ENCODE data around the gene CDK5RAP2.
"Not testable (repeated sequence)": the region's sequence is repeated elsewhere in the genome, so short reads cannot be mapped to it uniquely, and the experiment has no call there.

CDK5RAP2 gene

DNA sequence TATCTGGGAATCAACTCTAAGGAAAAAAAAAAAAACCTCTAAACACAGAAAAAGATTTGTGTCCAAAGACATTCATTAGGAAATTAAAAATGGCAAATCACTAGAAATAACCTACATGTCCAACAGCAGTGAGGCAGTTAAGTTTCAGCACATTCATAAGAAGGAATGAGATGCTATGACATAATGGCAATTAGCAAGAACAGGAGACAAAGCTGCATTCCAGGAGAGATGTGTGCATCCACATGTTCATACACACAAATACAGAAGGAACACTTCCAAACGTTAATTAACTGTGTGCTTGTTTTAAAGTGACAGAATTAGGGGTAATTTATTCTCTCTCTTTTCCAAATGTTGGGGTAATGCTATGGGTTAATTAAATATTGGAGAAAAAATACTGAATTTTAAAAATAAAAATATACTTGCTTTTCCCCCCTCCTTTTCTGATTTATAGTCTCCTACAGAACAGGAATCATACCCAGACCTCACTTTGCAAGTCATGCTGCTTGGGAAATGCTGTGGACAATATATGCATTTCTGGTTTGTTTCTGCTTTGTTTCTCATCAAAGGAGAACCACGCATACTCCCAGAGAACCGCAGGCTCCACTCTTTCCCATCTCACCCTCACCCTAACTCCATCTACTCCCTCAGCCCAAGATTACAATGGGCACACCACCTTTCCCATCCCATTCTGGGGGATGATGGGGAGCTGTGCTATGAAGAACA, 114.1 kb downstream of the CDK5RAP2 start:
- no peak for DNase-seq (ENCODE audit: low read depth in 3 of 3)

DNA sequence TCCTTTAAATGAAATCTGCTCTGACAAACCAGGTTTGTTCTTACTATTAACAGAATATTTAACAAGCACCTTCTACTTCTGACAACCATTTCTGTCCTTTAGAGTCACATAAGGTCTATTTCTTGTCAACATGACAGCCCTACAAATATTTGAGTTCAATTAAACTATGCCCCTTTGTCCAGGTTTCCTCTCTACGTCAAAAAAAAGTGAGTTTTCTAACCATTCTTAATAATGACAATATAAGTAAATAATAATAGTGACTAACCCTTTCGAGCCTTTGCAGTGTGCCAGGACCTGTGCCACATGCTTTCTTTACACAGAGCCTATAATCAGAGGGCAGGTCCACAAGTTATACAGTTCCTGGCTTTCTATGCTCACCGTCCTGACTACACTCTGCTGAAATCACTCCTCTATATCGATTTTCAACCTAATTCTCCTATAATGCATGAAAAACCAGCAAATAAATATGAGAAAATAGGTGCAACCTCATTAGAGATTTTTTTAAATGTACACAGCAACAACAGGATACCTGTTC, 115.0 kb downstream of the CDK5RAP2 start:
- no peak for DNase-seq (ENCODE audit: low read depth in 3 of 3)

DNA sequence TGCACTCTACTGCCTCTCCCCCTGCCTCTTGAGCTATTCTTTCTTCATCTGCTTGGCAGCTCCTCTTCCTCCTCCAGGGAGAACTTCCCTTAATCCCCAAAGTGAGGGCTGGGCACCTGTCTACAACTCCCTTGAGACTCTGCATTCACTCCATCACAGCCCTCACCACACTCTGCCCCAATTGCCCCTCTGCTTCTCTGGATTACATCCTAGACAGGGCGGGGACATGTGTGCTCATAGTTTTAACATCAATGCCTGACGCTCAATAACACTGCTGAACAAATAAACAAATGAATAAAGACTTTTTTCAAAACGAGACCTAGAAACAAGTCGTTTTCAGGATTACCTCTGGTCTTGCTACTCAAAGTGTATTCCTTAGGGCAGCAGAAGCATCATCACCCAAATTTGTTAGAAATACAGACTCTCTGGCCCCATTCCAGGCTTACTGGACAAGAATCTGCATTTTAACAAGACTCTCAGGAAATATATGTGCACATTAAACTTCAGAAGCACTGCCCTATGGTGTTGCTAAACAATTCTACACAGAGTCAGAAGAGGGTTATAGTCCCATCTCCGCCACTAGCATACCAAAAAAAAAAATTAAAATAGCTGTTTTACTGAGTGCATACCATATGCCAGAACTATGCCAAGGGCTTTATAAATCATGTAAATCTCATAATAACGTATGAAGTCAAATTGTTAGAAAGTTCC, 115.6 kb downstream of the CDK5RAP2 start:
- no peak for DNase-seq (ENCODE audit: low read depth in 3 of 3)

DNA sequence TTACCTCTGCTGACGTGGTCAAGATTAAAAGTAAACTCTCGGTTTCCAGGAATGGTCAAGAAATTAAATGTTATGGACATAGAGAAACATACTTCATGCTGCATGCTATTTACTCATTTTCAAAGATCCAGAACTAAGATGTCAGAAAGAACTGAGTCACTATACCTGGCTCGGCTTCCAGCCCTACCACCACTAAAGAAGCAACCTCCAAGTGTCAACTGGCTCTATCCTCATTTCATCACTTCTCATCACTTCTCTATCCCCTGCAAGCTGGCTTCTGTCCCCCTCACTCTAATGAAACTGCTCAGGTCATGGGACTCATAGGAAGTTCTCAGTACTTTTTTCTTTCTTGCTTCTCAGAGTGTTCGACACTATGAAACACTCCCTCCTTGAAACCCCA, 116.2 kb downstream of the CDK5RAP2 start:
- no peak for DNase-seq (ENCODE audit: low read depth in 3 of 3)

DNA sequence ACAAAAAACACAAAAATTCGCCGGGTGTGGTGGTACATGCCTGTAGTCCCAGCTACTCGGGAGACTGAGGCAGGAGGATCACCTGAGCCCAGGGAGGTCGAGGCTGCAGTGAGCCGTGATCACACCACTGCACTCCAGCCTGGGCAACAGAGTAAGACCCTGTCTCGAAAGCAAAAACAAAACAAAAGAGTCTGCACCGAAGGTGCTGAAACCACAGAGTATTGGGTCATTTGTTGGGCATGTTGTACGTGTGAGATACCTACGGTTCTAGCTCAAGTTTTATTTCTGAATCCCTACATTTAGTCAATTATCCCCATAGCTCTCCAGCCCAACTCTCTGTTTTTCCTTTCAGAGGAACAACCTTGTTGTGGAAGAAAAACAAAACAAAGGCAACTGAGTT, 118.3 kb downstream of the CDK5RAP2 start:
- not testable (repeated sequence) for DNase-seq (ENCODE audit: low read depth in 3 of 3)

DNA sequence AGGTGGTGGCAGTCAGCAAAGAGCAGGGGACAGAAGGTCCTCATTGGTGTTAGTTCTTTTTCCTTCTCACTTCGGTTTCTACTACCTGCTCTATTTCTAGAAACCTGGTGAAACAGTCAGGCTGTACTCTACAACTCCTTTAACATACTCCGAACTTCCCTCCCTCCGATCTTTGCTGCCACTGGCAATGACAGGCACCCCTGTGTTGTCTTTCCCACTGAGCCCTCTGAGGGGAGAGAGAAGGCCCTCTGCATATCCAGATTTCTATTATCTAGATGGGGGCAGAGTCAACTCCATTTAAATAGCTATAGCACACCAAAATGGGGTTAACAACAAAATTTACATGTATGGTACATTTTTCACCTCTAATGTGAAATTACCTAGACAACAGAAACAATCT, 123.7 kb downstream of the CDK5RAP2 start:
- DNase-seq (ENCODE audit: low read depth in 3 of 3): no peak

DNA sequence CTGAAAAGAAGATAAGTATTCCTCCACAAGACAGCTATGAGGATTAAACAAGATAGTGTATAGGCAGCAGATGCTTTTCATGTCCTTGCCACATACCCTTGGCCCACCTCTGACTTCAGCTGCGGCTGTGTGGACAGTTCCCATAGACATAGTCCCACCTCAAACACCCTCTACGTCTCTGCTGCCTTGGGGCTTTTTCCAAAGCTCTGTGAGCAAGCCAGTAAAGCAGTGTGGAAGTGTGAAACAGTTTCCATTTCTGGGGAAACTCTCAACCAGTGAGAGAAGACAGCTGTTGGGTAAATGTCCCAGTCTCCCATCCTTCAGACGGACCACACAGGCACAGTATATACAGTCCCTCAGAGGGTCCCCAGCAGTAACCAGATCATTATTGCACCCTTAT, 125.5 kb downstream of the CDK5RAP2 start:
- DNase-seq (ENCODE audit: low read depth in 3 of 3): no peak

DNA sequence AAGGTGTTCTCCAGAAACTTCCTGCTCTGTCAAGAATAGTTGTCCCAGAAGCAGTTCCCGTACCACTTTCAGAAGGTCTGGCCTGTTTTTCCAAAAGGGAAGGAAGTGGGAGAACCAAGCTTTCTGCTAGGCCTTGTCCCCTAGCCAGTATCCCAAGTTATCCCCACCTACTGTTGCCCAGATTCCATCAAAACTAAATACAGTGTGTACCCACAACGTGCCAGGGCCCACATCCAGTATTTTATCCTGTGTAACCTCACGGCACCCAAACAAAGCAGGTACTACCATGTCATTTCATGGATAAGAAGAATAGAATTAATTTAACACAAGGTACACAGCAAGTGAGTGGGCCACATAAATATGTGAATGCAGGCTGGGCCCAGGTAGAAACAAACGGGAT, 126.2 kb downstream of the CDK5RAP2 start:
- no peak for DNase-seq (ENCODE audit: low read depth in 3 of 3)

DNA sequence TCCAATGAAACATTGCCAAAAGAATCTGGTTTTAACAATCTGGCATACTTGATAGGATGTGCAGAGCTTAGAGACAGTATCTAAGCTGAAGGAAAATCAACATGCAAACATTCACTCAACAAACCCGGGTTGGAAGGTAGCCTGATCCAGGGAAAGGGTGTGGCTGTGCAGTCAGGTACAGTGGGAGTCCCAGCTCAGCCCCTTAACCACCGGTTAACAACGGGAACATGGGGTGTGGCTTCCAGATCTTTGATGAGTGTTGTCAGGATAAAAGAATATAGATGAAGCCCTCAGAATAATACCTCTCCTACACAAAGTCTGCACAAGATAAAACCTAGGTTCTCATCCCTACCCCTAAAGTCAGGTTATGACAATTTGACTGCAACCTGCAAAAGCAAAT, 127.3 kb downstream of the CDK5RAP2 start:
- no peak for DNase-seq (ENCODE audit: low read depth in 3 of 3)

DNA sequence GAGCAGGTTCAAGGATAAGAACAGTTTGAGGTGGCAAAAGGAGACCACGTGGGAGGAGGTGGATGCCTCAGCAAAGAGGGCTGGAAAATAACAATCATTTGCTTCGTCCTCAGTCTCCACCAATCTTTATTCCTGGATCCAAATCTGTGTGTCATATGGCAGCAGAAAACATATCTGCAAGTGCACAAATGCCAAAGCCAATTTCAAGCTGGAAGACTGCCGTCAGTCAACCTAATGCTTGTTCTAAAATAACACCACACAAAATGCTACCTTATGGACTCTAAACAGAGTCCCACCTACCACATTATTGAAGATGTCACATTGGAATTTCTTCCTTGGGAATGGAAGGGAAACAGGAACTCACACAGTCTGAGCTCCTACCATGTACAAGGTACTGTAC, 129.1 kb downstream of the CDK5RAP2 start:
- DNase-seq (ENCODE audit: low read depth in 3 of 3): no peak

DNA sequence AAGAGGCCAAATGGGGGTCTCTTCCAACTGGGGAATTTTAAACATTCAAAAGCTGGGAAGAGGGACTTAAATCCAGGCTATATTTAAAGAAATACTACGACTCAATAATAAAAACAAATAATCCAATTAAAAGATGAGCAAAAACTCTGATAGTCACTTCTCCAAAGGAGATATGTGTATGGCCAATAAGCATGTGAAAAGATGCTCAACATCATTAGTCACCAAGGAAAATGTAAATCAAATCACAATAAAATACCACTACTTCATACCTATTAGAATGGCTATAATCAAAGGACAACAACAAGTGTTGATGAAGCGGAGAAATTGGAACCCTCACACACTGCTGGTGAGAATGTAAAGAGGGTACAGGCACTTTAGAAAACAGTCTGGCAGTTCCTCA, 130.4 kb downstream of the CDK5RAP2 start:
- no peak for DNase-seq (ENCODE audit: low read depth in 3 of 3)

DNA sequence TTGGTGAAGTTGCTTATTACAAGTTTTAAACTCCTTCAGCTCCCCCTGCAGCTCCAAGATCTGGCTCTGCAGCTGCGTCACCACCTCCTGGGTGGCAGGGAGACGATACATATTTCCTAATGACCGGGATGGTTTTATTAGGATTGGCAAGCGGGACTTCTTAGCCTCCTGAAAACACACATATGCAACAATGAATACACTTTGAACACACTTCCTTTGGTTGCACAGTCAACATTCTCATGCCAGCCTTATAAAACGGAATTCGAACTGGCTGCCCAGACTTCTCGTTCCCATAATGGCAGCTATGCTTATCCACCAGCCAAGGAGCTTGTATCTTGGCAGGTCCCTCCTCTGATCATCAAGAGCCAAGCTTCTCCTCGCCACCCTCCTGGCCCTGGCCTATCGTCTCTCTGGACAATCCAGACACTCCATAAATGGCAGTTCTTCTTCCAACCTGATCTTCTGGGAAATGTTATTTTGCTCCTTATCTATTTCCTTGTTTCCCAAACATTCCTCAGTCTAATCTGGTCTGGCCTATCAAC, 131.9 kb downstream of the CDK5RAP2 start:
- DNase-seq (ENCODE audit: low read depth in 3 of 3): no peak

DNA sequence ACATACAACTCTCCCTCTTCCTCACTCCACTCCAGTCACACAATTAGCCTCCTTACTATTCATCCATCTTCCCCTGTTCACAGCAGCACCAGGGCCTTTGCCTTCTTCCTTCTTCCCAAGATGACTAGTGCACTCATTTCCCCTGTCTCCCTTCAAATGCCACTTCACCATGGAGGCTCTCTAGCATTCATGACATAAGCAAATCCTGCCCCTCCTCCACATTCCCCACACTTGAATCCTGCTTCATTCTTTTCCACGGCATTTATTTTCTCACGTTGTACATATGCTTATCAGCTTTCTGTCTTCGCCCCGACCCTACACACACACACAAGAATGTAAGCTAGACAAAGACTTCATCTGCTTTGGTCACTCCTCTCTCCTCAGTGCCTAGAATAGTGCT, 133.3 kb downstream of the CDK5RAP2 start:
- no peak for DNase-seq (ENCODE audit: low read depth in 3 of 3)

DNA sequence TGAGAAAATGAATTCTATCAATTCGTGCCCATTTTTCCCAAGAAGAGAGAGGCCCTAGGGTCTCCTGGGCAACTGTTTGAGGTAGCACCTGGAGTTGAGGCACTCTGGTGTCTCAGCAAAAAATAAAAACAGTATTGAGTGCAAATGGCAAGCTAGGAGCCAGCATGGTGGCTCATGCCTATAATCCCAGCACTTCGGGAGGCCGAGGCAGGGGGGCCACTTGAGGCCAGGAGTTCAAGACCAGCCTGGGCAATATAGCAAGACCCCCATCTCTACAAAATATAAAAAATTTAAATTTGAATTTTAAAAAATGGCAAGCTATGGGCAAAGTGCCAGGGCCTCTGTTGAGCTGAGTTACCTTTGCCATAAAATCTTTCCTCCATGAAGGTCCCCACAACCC, 136.0 kb downstream of the CDK5RAP2 start:
- DNase-seq (ENCODE audit: low read depth in 3 of 3): no peak

DNA sequence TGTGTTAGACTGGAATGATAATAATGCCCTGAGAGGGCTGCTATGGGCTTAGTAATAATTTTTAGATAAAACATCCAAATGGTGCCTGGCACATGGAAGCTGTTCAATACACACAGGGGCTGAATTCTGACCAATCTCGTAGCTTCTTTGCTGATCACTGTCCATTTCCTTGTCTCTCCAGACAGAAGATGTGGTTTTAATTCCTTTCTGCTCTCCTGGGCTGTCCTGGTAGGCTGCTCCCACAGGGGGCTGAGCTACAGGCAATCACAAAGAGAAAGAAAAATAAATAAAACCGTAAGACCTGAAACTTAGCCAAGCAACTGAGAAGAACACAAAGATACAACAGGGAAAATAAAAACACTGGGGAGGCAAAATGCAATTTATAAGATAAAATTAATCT, 136.5 kb downstream of the CDK5RAP2 start:
- DNase-seq (ENCODE audit: low read depth in 3 of 3): no peak

DNA sequence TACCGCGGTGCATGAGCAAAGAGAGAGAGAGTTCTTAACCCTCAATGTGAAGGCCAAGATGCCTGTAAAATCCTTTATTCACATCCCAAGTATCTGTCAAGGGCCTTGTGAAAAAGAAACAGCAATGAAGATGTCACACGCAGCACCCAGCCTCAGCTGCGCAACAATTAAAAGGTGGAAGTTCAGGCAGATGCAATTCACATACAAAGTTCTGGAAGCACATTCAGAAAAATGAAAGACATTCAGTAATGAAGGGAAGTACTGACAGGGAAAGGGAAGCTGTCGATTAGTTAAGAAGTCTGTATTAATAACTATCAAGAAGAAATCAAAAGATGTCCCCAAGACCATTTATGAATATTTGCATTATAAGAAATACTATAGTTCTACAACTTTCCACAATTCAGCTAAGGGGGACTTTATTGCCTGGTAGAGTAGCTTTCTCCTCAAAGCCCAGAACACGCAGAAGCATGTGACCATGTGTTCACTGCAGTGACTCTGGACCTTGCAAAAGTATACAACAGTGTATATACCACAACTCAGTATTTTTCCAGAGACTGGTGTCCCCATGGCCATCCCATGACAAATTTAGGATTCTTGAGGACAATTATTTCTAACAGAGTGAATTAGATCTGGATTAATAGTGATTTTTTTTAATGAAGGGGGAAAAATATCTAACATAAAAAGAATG, 137.5 kb downstream of the CDK5RAP2 start:
- DNase-seq (ENCODE audit: low read depth in 3 of 3): no peak

DNA sequence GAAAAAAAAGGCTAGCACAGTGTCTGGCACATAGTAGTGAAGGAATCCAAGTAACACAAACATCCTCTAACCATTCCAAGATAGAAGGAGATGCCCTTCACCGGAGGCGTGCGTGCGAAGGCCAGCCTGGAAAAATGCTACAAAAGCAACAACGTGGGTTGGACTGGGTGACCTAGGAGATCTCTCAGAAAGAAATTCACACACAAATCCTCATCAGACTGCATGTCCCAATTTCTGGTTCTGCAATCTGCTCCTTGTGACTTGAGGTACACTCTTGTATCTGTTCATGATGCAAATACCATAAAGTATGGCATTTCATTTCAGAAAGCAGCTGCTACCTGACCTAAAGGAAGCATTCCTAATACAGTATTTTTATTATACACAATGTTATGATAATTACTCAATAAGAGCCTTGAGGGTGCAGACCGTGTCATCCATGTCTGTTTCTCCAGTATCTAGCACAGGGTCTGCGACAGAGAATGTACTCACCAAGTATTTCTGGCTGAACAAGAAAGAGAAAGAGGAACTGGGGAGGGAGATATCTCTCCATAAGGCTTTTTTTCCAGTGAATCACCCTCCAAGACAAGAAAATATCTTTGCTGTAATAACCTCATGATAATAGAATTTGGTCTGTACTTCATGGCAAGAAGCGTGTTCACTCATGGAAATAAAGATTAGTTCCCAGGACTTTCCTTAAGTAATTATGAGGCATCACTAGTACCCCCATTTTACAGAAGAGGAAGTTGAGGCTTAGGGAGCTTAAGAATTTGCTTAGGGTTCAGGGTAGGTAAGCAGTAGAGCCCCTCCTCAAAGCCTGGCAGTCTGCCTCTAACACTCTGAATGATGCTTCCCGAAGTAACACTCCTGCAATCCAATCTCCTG, 138.3 kb downstream of the CDK5RAP2 start:
- no peak for DNase-seq (ENCODE audit: low read depth in 3 of 3)

DNA sequence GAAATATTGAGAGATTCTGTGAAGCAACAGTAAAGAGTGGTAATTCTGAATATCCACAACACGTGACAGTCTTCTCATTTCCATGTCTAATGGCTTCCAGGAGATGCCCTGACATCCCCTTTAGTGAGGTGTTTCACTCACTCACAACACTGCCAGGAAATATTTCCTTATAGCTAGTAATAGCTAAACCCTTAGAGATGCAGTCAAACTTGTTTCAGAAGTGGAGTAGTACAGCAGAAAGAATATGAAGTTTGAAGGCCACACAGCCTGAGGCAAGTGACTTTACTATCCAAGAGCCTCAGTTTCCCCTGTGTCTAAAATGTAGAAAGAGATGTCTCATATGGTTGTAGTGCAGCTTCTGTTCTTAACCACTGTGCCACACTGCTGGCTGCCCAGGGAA, 139.2 kb downstream of the CDK5RAP2 start:
- no peak for DNase-seq (ENCODE audit: low read depth in 3 of 3)

DNA sequence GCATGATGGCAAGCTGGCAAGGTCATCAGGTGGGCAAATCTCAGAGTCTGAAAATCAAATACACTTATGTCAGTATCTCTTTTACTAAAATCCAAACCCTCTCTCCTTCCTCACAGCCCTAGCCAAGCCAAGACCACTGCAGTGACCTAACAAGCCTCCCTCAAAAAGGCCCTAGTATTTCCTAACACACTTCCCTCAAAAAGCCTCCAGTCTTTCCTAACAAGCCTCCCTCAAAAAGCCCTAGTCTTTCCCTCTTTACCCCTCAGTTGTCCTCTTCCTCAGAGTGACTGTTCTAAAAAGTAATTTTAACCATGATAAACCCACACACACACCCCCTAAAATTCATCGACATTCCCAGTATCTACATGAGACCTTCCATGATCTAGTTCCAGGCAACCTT, 140.0 kb downstream of the CDK5RAP2 start:
- no peak for DNase-seq (ENCODE audit: low read depth in 3 of 3)

DNA sequence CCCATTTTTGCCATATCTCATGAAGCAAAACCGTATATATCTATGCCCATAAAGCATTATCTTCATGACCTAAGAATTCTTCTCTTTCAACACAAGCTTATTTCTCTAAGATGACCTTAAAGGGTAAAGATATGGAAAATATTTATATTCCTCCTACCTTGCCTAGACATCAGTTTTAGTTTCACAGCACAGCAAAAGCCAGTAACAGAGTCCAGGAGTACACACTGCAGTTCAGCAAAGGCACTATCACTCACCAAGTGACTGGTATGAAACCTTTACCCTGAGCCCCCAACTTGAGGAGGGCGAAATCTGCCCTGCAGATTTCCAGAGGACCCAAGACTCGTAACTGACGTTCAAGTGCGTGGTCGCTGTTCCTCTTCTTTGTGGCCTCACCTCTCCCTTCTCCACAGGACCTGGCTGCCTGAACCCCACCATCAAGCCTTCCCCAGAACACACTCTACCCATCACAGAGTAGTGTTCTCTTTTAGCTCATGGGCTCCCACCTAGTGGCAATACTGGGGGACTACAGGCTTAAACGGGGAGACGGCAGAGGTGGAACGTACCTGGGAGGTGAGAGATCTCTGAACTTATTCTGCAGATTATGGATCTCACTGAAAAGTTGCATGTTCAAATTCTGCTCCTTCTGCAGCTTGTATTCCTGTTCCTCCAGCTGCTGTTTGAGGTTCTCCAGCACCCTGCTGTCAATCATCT, 141.0 kb downstream of the CDK5RAP2 start:
- no peak for DNase-seq (ENCODE audit: low read depth in 3 of 3)

DNA sequence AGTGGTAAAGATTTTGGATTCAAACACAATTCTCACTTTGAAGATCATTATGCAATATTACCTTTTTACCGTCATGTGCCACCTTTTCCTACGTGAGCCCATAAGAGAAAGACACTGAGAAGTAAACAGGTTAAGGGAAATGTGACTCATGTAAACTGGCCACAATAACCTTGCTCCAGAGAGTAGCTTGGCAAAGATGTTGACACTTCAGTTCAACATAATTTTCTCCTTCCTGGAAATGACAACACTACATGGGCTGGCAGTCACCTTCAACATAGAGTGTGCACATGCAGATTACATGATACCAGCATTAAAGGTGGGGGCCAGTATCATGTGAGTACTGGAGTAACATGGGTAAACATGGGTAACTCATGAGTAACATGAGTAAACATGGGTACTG, 141.9 kb downstream of the CDK5RAP2 start:
- DNase-seq (ENCODE audit: low read depth in 3 of 3): no peak

Data from stimulated activated CD4-positive, alpha-beta T cell treated with anti-CD3 and anti-CD28 coated beads, TNF-alpha, amount 100 ng/mL, for 24 hours (primary cell).